Keratinocyte (primary cell): ENCODE data around the gene PCDHGA6. TPM values are rescaled to one million over a fixed set of nuclear protein-coding genes. Genes with fewer than 3 reads are reported as not detected.

Experiments
- DNase-seq: peaks from one replicate; pipeline ENCODE4 v3.0.0-alpha.2; 2011; ENCODE audit warnings: low read depth, missing footprints, low spot score
- FAIRE-seq: peaks from 2 replicates; lab custom pipeline; 2011; peaks lifted over from hg19 to GRCh38; lab: Jason Lieb, UNC
- H2AFZ ChIP-seq: 2 replicates; pipeline ENCODE4 v1.6.0; 2012; ENCODE audit warnings: low read length, control low read depth, inconsistent platforms; ENCODE audit not compliant: control insufficient read depth
- H3K27ac ChIP-seq: 2 replicates; pipeline ENCODE4 v1.5.1; 2011; ENCODE audit warnings: low read length; ENCODE audit not compliant: control insufficient read depth, insufficient read depth
- H3K27me3 ChIP-seq: 3 replicates; pipeline ENCODE4 v1.6.0; 2011; ENCODE audit warnings: low read length; ENCODE audit not compliant: control insufficient read depth, insufficient read depth; ENCODE audit errors: extremely low read depth
- H3K36me3 ChIP-seq, 2 experiments: 2 replicates in 1 of 2; 3 replicates in 1 of 2; pipeline ENCODE4 v1.5.1; 2011; ENCODE audit warnings: low read length in 2 of 2, mild to moderate bottlenecking in 1 of 2; ENCODE audit not compliant: control insufficient read depth in 2 of 2, insufficient read depth in 2 of 2; ENCODE audit errors: extremely low read depth in 1 of 2
- H3K4me1 ChIP-seq: 3 replicates; pipeline ENCODE4 v1.5.1; 2011; ENCODE audit warnings: low read length; ENCODE audit not compliant: control insufficient read depth, insufficient read depth; ENCODE audit errors: extremely low read depth
- H3K4me2 ChIP-seq: 3 replicates; pipeline ENCODE4 v1.6.0; 2011; ENCODE audit warnings: low read depth, low read length; ENCODE audit not compliant: control insufficient read depth, insufficient read depth; ENCODE audit errors: extremely low read depth
- H3K4me3 ChIP-seq, 3 experiments: fragments of 200-600 bp in 1 of 3; sonication (generic) in 1 of 3; 2 replicates in 2 of 3; 3 replicates in 1 of 3; pipeline ENCODE4 v1.5.1; 2011 to 2016; ENCODE audit warnings: low read length in 3 of 3, mild to moderate bottlenecking in 3 of 3, control low read depth in 2 of 3, inconsistent platforms in 1 of 3, low read depth in 1 of 3, mixed read lengths in 1 of 3, mixed run types in 1 of 3, moderate library complexity in 1 of 3; ENCODE audit not compliant: control insufficient read depth in 2 of 3, insufficient read depth in 2 of 3; ENCODE audit errors: extremely low read depth in 1 of 3
- H3K79me2 ChIP-seq: 2 replicates; pipeline ENCODE4 v1.6.0; 2012; ENCODE audit warnings: low read length; ENCODE audit not compliant: control insufficient read depth, insufficient read depth
- H3K9ac ChIP-seq: 3 replicates; pipeline ENCODE4 v1.6.0; 2011; ENCODE audit warnings: low read length; ENCODE audit not compliant: control insufficient read depth, insufficient read depth; ENCODE audit errors: extremely low read depth
- H3K9me1 ChIP-seq: 3 replicates; pipeline ENCODE4 v1.6.0; 2011; ENCODE audit warnings: low read length; ENCODE audit not compliant: control insufficient read depth, insufficient read depth; ENCODE audit errors: extremely low read depth
- H3K9me3 ChIP-seq: 2 replicates; pipeline ENCODE4 v1.5.1; 2012; ENCODE audit warnings: low read depth, low read length; ENCODE audit not compliant: control insufficient read depth
- H4K20me1 ChIP-seq: 3 replicates; pipeline ENCODE4 v1.6.0; 2011; ENCODE audit warnings: low read length; ENCODE audit not compliant: control insufficient read depth, insufficient read depth; ENCODE audit errors: extremely low read depth
- CTCF ChIP-seq, 3 experiments: IDR thresholded peaks in 1 of 3; conservative IDR thresholded peaks in 1 of 3; optimal IDR thresholded peaks in 1 of 3; 2 replicates in 2 of 3; 3 replicates in 1 of 3; pipeline versions ENCODE3 to v1.5.1; 2011; ENCODE audit warnings: low read length in 3 of 3, mild to moderate bottlenecking in 3 of 3, moderate library complexity in 2 of 3, control low read depth in 1 of 3, inconsistent platforms in 1 of 3; ENCODE audit not compliant: insufficient read depth in 2 of 3; ENCODE audit errors: extremely low read depth in 1 of 3
- EZH2 ChIP-seq: IDR thresholded peaks from one replicate; pipeline ENCODE4 v1.6.1; 2012; ENCODE audit warnings: inconsistent platforms, mild to moderate bottlenecking, low read length, moderate library complexity
- dilution Hi-C: fragments of 300-500 bp; cut with MboI; formaldehyde crosslinking; loops from one replicate; pipeline ENCODE4 v1.7.0; 2020; ENCODE audit warnings: low sequenced_read_pairs; ENCODE audit not compliant: extremely low pct_ligation_motif_present
- polyA plus RNA-seq, 5 experiments: library from polyadenylated mRNA; depleted of rRNA in 3 of 5; stranded (reverse) in 3 of 5; stranded (forward) in 1 of 5; unstranded in 1 of 5; fragments of >200 nt; gene quantifications; 1 replicate in 1 of 5; 2 replicates in 3 of 5; 3 replicates in 1 of 5; pipeline versions ENCODE4 v1.2.1 to v1.2.3, GENCODE V29; 2011 to 2012; ENCODE audit warnings: missing spikeins in 2 of 5, low read depth in 1 of 5, low replicate concordance in 1 of 5

PCDHGA6 gene
- polyA plus RNA-seq, 1 donor (not counting 4 experiments of a cell fraction or from before 2014, with no cell fraction given) = 0.16 TPM

GRCh38 chr5:141382469-141383294, 9.0 kb downstream of the PCDHGA6 start, which contains the start of gene PCDHGA7:
Gene PCDHGA7 (plus strand): TSS chr5:141382742. CDS start chr5:141382900, 158 bp downstream.
- H3K27ac ChIP-seq = no peak within 1 kb of the TSS
- H2AFZ ChIP-seq = peak within 1 kb of the TSS; percentile 77
- FAIRE-seq (no peak), DNase-seq (no peak)
- no peaks in the 10 kb centered on the region for H4K20me1 ChIP-seq
- H3K9me1 ChIP-seq = no peaks in the 10 kb centered on the region
- dilution Hi-C loops = no loop called here
- peak within 1 kb of the TSS; percentile 34 for H3K4me2 ChIP-seq
- no peaks in the 10 kb centered on the region for H3K79me2 ChIP-seq
- no peak for TF ChIP-seq EZH2
- TF ChIP-seq CTCF (optimal IDR thresholded peaks at IDR 0.05 in 1 of 3, IDR thresholded peaks at IDR 0.05 in 1 of 3, conservative IDR thresholded peaks at IDR 0.05 in 1 of 3; ENCODE audit: extremely low read depth in 1 of 3, insufficient read depth in 2 of 3, low read length in 3 of 3) = peak; percentile 27 to 42 (median 39)
- no peaks in the 10 kb centered on the region for H3K36me3 ChIP-seq
- no peaks in the 10 kb centered on the region for H3K4me1 ChIP-seq
- peaks cover 5% of the 10 kb centered on the region for H3K27me3 ChIP-seq
- H3K9me3 ChIP-seq = peaks cover 2% of the 10 kb centered on the region
- peak within 1 kb of the TSS; percentile 39 to 59 (median 45) for H3K4me3 ChIP-seq
- no peak within 1 kb of the TSS for H3K9ac ChIP-seq

GRCh38 chr5:141383345-141383744, 9.7 kb downstream of the PCDHGA6 start:
- Histone ChIP-seq H3K4me2 (peak overlapping the region; percentile 34), H2AFZ (no peak overlapping the region), H3K4me3 (peak overlapping the region in 1 of 3 experiments; percentile 45), H3K36me3 (no peaks in the 10 kb centered on the region), H3K9ac (no peak overlapping the region), H3K27ac (no peak overlapping the region), H4K20me1 (no peaks in the 10 kb centered on the region), H3K27me3 (peaks cover 5% of the 10 kb centered on the region), H3K9me3 (peaks cover 2% of the 10 kb centered on the region), H3K9me1 (no peaks in the 10 kb centered on the region), H3K4me1 (no peaks in the 10 kb centered on the region), H3K79me2 (no peaks in the 10 kb centered on the region)
- FAIRE-seq (no peak), DNase-seq (no peak)
- dilution Hi-C loops = no loop called here
- TF ChIP-seq CTCF (optimal IDR thresholded peaks at IDR 0.05 in 1 of 3, IDR thresholded peaks at IDR 0.05 in 1 of 3, conservative IDR thresholded peaks at IDR 0.05 in 1 of 3; ENCODE audit: extremely low read depth in 1 of 3, insufficient read depth in 2 of 3, low read length in 3 of 3) (no peak), EZH2 (no peak)
